Activated naive CD8-positive, alpha-beta T cell treated with anti-CD3 and anti-CD28 coated beads, Interleukin-2, amount 10 ng/mL, durations not matched to agents 7 days and 5 days (primary cell): ENCODE measurements around the gene CTNNAL1. TPM values are rescaled to one million over a fixed set of nuclear protein-coding genes. Genes with fewer than 3 reads are reported as not detected.
"Not testable (repeated sequence)": the region's sequence is repeated elsewhere in the genome, so short reads cannot be mapped to it uniquely, and the experiment has no call there.

Experiments
- ATAC-seq: fragments of 150-1000 bp; cut with Tn5 transposase; one replicate; pipeline ENCODE4 v1.10.0; 2021; ENCODE audit warnings: low read depth, moderate library complexity
- POLR2A ChIA-PET: fragments of 350-600 bp; sonication (Branson Sonifier 250); formaldehyde crosslinking; loops from one replicate; lab custom pipeline; 2021; ENCODE audit warnings: antibody characterized with exemption; lab: Charles Lee
- DNase-seq: peaks from one replicate; pipeline ENCODE4 v3.0.0; 2021
- H3K27ac Mint-ChIP-seq: one replicate; pipeline ENCODE4 v1.8.0; 2022; ENCODE audit warnings: mild to moderate bottlenecking, mixed read lengths
- H3K27me3 Mint-ChIP-seq: one replicate; pipeline ENCODE4 v1.8.0; 2022; ENCODE audit warnings: mild to moderate bottlenecking, moderate library complexity, mixed read lengths
- H3K36me3 Mint-ChIP-seq: one replicate; pipeline ENCODE4 v1.8.0; 2021; ENCODE audit warnings: mild to moderate bottlenecking, mixed read lengths
- H3K4me1 Mint-ChIP-seq: one replicate; pipeline ENCODE4 v1.8.0; 2021; ENCODE audit warnings: mixed read lengths
- H3K4me3 Mint-ChIP-seq: one replicate; pipeline ENCODE4 v1.8.0; 2022; ENCODE audit warnings: mild to moderate bottlenecking, moderate library complexity, mixed read lengths
- H3K9me3 Mint-ChIP-seq: one replicate; pipeline ENCODE4 v1.8.0; 2021; ENCODE audit warnings: mixed read lengths
- total RNA-seq, 2 experiments: library from RNA; stranded (reverse); gene quantifications; one replicate each; pipeline ENCODE4 v1.2.3, GENCODE V29; 2021

CTNNAL1 gene
- total RNA-seq, 2 experiments from 2014 or later: 14.0 to 15.2 TPM

GRCh38 chr9:108921200-108921599 lies 92.1 kb downstream of the CTNNAL1 start:
- Mint-ChIP-seq H3K4me1 (no peaks in the 10 kb centered on the region), H3K27me3 (no peaks in the 10 kb centered on the region), H3K4me3 (no peak overlapping the region), H3K36me3 (peaks cover 24% of the 10 kb centered on the region), H3K9me3 (no peaks in the 10 kb centered on the region), H3K27ac (no peak overlapping the region)
- POLR2A ChIA-PET: no interaction called here
- no peak for DNase-seq
- ATAC-seq: no peak

DNA sequence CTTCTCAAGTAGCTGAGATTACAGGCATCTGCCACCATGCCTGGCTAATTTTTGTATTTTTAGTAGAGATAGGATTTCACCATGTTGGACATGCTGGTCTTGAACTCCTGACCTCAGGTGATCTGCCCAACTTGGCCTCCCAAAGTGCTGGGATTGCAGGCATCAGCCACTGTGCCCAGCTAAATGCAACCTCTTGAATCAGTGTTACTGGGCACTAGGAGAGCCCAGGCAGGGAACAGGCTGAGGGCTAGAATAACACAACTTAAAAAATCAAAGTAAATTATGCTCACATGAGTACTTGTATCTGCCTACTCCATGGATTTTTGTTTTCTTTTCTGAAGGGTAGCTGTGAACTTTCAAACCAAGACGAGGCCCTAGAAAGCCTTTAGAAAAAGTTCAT lies 92.9 kb downstream of the CTNNAL1 start:
- H3K9me3 Mint-ChIP-seq, H3K27ac Mint-ChIP-seq, H3K4me3 Mint-ChIP-seq, POLR2A ChIA-PET, ATAC-seq, H3K27me3 Mint-ChIP-seq, H3K4me1 Mint-ChIP-seq, DNase-seq: not testable (repeated sequence)
- peaks cover 22% of the 10 kb centered on the region for H3K36me3 Mint-ChIP-seq

DNA sequence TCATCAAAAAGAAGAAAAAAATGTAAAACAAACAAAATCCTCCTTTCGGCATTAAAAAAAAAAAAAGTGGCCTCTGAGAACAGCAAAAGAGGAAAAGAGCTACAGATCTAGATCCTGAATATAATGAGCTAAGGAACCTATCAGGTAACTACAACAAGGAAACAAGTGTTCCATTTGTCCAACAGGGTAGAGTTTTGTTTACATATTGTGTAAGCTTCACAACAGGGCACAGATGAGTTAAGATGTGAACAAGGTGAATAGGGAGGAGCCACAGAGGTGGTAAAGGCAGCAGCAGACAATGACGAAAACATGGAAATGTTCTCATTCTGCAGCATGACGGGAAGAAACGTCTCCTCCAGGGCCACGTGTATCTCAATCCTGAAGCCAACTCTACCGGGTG lies 93.8 kb downstream of the CTNNAL1 start:
- no peak overlapping the region for H3K27ac Mint-ChIP-seq
- POLR2A ChIA-PET: no interaction called here

GRCh38 chr9:108913391-108913790 lies 99.9 kb downstream of the CTNNAL1 start:
- no peak for DNase-seq
- H3K27ac Mint-ChIP-seq: no peak overlapping the region
- ATAC-seq: no peak
- no peak overlapping the region for H3K4me3 Mint-ChIP-seq
- peaks cover 10% of the 10 kb centered on the region for H3K4me1 Mint-ChIP-seq
- H3K9me3 Mint-ChIP-seq: no peaks in the 10 kb centered on the region
- POLR2A ChIA-PET: no interaction called here
- no peaks in the 10 kb centered on the region for H3K27me3 Mint-ChIP-seq
- peaks cover 19% of the 10 kb centered on the region for H3K36me3 Mint-ChIP-seq

More for the DNA sequence above, 93.8 kb downstream of the CTNNAL1 start:
- ATAC-seq: no peak
- no peaks in the 10 kb centered on the region for H3K27me3 Mint-ChIP-seq
- H3K4me3 Mint-ChIP-seq: no peak overlapping the region
- DNase-seq: no peak
- no peaks in the 10 kb centered on the region for H3K9me3 Mint-ChIP-seq
- H3K36me3 Mint-ChIP-seq: peaks cover 15% of the 10 kb centered on the region
- no peaks in the 10 kb centered on the region for H3K4me1 Mint-ChIP-seq

GRCh38 chr9:108911820-108912219 lies 101.5 kb downstream of the CTNNAL1 start:
- H3K27ac Mint-ChIP-seq: peak overlapping the region; percentile 66
- H3K4me1 Mint-ChIP-seq: peaks cover 10% of the 10 kb centered on the region
- no peaks in the 10 kb centered on the region for H3K27me3 Mint-ChIP-seq
- H3K9me3 Mint-ChIP-seq: no peaks in the 10 kb centered on the region
- DNase-seq (no peak), ATAC-seq (peak; percentile 81)
- POLR2A ChIA-PET: interaction anchor here (0.6 kb wide), 1 partner anchor 11 kb away, joined by 3 read pairs; no protein-coding TSS in a partner anchor
- no peak overlapping the region for H3K4me3 Mint-ChIP-seq
- peaks cover 23% of the 10 kb centered on the region for H3K36me3 Mint-ChIP-seq

- POLR2A ChIA-PET: no interaction called here
- ATAC-seq (no peak), DNase-seq (no peak)
- Mint-ChIP-seq H3K27ac (no peak overlapping the region), H3K9me3 (no peaks in the 10 kb centered on the region), H3K4me3 (no peak overlapping the region), H3K4me1 (peaks cover 10% of the 10 kb centered on the region), H3K36me3 (peaks cover 25% of the 10 kb centered on the region), H3K27me3 (no peaks in the 10 kb centered on the region)
Observed at GRCh38 chr9:108910914-108911313, 102.4 kb downstream of the CTNNAL1 start.

- Mint-ChIP-seq H3K4me3 (no peak overlapping the region), H3K9me3 (no peaks in the 10 kb centered on the region), H3K4me1 (peaks cover 10% of the 10 kb centered on the region), H3K27me3 (no peaks in the 10 kb centered on the region), H3K27ac (no peak overlapping the region), H3K36me3 (peaks cover 23% of the 10 kb centered on the region)
- POLR2A ChIA-PET: no interaction called here
- DNase-seq (no peak), ATAC-seq (no peak)
Observed at GRCh38 chr9:108910402-108910801, 102.9 kb downstream of the CTNNAL1 start.

GRCh38 chr9:108905494-108905893 lies 107.8 kb downstream of the CTNNAL1 start:
- POLR2A ChIA-PET: no interaction called here
- H3K4me3 Mint-ChIP-seq: no peak overlapping the region
- no peaks in the 10 kb centered on the region for H3K27me3 Mint-ChIP-seq
- H3K27ac Mint-ChIP-seq: no peak overlapping the region
- DNase-seq (no peak), ATAC-seq (no peak)
- no peaks in the 10 kb centered on the region for H3K9me3 Mint-ChIP-seq
- H3K36me3 Mint-ChIP-seq: peaks cover 22% of the 10 kb centered on the region
- H3K4me1 Mint-ChIP-seq: no peaks in the 10 kb centered on the region

GRCh38 chr9:108904161-108904560 lies 109.1 kb downstream of the CTNNAL1 start:
- ATAC-seq (no peak), DNase-seq (no peak)
- Mint-ChIP-seq H3K9me3 (no peaks in the 10 kb centered on the region), H3K27ac (no peak overlapping the region), H3K27me3 (no peaks in the 10 kb centered on the region), H3K4me3 (no peak overlapping the region), H3K4me1 (no peaks in the 10 kb centered on the region), H3K36me3 (peaks cover 22% of the 10 kb centered on the region)
- POLR2A ChIA-PET: no interaction called here

GRCh38 chr9:108903420-108904103 lies 109.7 kb downstream of the CTNNAL1 start:
- Mint-ChIP-seq H3K9me3 (no peaks in the 10 kb centered on the region), H3K27me3 (no peaks in the 10 kb centered on the region), H3K4me3 (no peak overlapping the region), H3K36me3 (peaks cover 22% of the 10 kb centered on the region), H3K4me1 (no peaks in the 10 kb centered on the region), H3K27ac (no peak overlapping the region)
- ATAC-seq: no peak
- POLR2A ChIA-PET: no interaction called here
- no peak for DNase-seq

GRCh38 chr9:108900176-108900575 lies 113.1 kb downstream of the CTNNAL1 start:
- H3K4me1 Mint-ChIP-seq: no peaks in the 10 kb centered on the region
- POLR2A ChIA-PET: no interaction called here

GRCh38 chr9:108899023-108899695 lies 114.1 kb downstream of the CTNNAL1 start:
- H3K27me3 Mint-ChIP-seq, H3K9me3 Mint-ChIP-seq, H3K27ac Mint-ChIP-seq, H3K4me3 Mint-ChIP-seq, DNase-seq, POLR2A ChIA-PET, ATAC-seq, H3K4me1 Mint-ChIP-seq: not testable (repeated sequence)
- H3K36me3 Mint-ChIP-seq: peaks cover 24% of the 10 kb centered on the region

More at GRCh38 chr9:108900176-108900575, 113.1 kb downstream of the CTNNAL1 start:
- Mint-ChIP-seq H3K27me3 (no peaks in the 10 kb centered on the region), H3K4me3 (no peak overlapping the region), H3K9me3 (no peaks in the 10 kb centered on the region), H3K36me3 (peaks cover 24% of the 10 kb centered on the region), H3K27ac (no peak overlapping the region)
- DNase-seq: no peak
- no peak for ATAC-seq

- Mint-ChIP-seq H3K36me3 (peaks cover 20% of the 10 kb centered on the region), H3K4me3 (no peak overlapping the region)
Observed at GRCh38 chr9:108897324-108898096, 115.8 kb downstream of the CTNNAL1 start.

More at GRCh38 chr9:108897324-108898096, 115.8 kb downstream of the CTNNAL1 start:
- H3K4me1 Mint-ChIP-seq: no peaks in the 10 kb centered on the region
- POLR2A ChIA-PET: no interaction called here
- ATAC-seq (no peak), DNase-seq (no peak)
- no peaks in the 10 kb centered on the region for H3K9me3 Mint-ChIP-seq
- no peak overlapping the region for H3K27ac Mint-ChIP-seq
- H3K27me3 Mint-ChIP-seq: no peaks in the 10 kb centered on the region
